Measurements from ENCODE around the gene ANKLE2. TPM values are rescaled to one million over a fixed set of nuclear protein-coding genes. Genes with fewer than 3 reads are reported as not detected.
"Not testable (repeated sequence)": the region's sequence is repeated elsewhere in the genome, so short reads cannot be mapped to it uniquely, and the experiment has no call there.

ANKLE2 gene
- total and polyA plus RNA-seq, 7 donors = 24.1 to 56.2 (median 29.7) TPM

- ATAC-seq = peak; percentile 93 to 96 (median 94)
- Histone ChIP-seq H3K27me3 (ENCODE audit: insufficient read depth in 3 of 3, low read length in 2 of 3) (no peaks in the 10 kb centered on the region), H3K4me1 (peaks cover 24% of the 10 kb centered on the region), H3K9me3 (no peaks in the 10 kb centered on the region), H3K4me3 (peak overlapping the region; percentile 85), H3K36me3 (ENCODE audit: insufficient read depth in 1 of 2, low read depth in 1 of 2) (peaks cover 0 to 13% of the 10 kb centered on the region in 2 donors), H3K27ac (peak overlapping the region; percentile 96)
- DNase-seq = peak; percentile 88 to 95
- intact Hi-C loops (cut with DNase I) = no loop called here
- TF ChIP-seq CTCF (IDR thresholded peaks at IDR 0.05) = peak; percentile 26
- 0 to 1% (median 0%) methylated on average over 55 to 89 of the region's 89 CpGs for WGBS, 3 donors
These were observed 420 bp upstream of the ANKLE2 start for GRCh38 chr12:132761921-132762583.

GRCh38 chr12:132759359-132759758, 2.3 kb downstream of the ANKLE2 start:
- TF ChIP-seq CTCF (IDR thresholded peaks at IDR 0.05) = no peak
- WGBS, 3 donors = 91 to 94% (median 93%) methylated on average over 8 of the region's 8 CpGs
- intact Hi-C loops (cut with DNase I) = no loop called here
- Histone ChIP-seq H3K4me1 (peaks cover 18% of the 10 kb centered on the region), H3K9me3 (no peaks in the 10 kb centered on the region), H3K27ac (no peak overlapping the region), H3K36me3 (ENCODE audit: insufficient read depth in 1 of 2, low read depth in 1 of 2) (peaks cover 0 to 31% of the 10 kb centered on the region in 2 donors), H3K4me3 (no peak overlapping the region), H3K27me3 (ENCODE audit: insufficient read depth in 3 of 3, low read length in 2 of 3) (no peaks in the 10 kb centered on the region)
- ATAC-seq (no peak), DNase-seq (no peak)

- H3K4me3 ChIP-seq; H3K27ac ChIP-seq; H3K27me3 ChIP-seq (ENCODE audit: insufficient read depth in 3 of 3, low read length in 2 of 3); DNase-seq; intact Hi-C loops (cut with DNase I); H3K9me3 ChIP-seq; ATAC-seq: not testable (repeated sequence)
- Histone ChIP-seq H3K4me1 (peaks cover 18% of the 10 kb centered on the region), H3K36me3 (ENCODE audit: insufficient read depth in 1 of 2, low read depth in 1 of 2) (peaks cover 0 to 33% of the 10 kb centered on the region in 2 donors)
- WGBS, 3 donors = 85 to 89% (median 87%) methylated on average over 20 to 28 of the region's 28 CpGs
These were observed 2.8 kb downstream of the ANKLE2 start for GRCh38 chr12:132758825-132759224.

- WGBS, 3 donors = 83 to 85% (median 83%) methylated on average over 14 of the region's 14 CpGs
- no peak for TF ChIP-seq CTCF (IDR thresholded peaks at IDR 0.05)
- intact Hi-C loops (cut with DNase I) = no loop called here
- no peak for DNase-seq
- no peaks in the 10 kb centered on the region for H3K27me3 ChIP-seq (ENCODE audit: insufficient read depth in 3 of 3, low read length in 2 of 3)
- H3K4me3 ChIP-seq = no peak overlapping the region
- peaks cover 3 to 78% of the 10 kb centered on the region in 2 donors for H3K36me3 ChIP-seq (ENCODE audit: insufficient read depth in 1 of 2, low read depth in 1 of 2)
- H3K9me3 ChIP-seq = no peaks in the 10 kb centered on the region
- H3K27ac ChIP-seq = no peak overlapping the region
- ATAC-seq = no peak
- no peaks in the 10 kb centered on the region for H3K4me1 ChIP-seq
These were observed 7.3 kb downstream of the ANKLE2 start for GRCh38 chr12:132754160-132754932.

- intact Hi-C loops (cut with DNase I); DNase-seq; H3K4me1 ChIP-seq; H3K9me3 ChIP-seq; H3K27me3 ChIP-seq (ENCODE audit: insufficient read depth in 3 of 3, low read length in 2 of 3); ATAC-seq; H3K4me3 ChIP-seq; H3K27ac ChIP-seq: not testable (repeated sequence)
- peaks cover 3 to 84% of the 10 kb centered on the region in 2 donors for H3K36me3 ChIP-seq (ENCODE audit: insufficient read depth in 1 of 2, low read depth in 1 of 2)
- WGBS, 3 donors = 92 to 97% (median 96%) methylated on average over 7 of the region's 7 CpGs
These were observed 8.0 kb downstream of the ANKLE2 start for GRCh38 chr12:132753670-132754069.
